GM19043 (cell line): ENCODE results near the gene TEX38.
"Not testable (repeated sequence)": the region's sequence is repeated elsewhere in the genome, so short reads cannot be mapped to it uniquely, and the experiment has no call there.

ENCODE experiments used
- ATAC-seq: cut with Tn5 transposase; IDR thresholded peaks from one replicate; pipeline ENCODE4 v1.9.1; 2021; ENCODE audit warnings: low read depth; ENCODE audit not compliant: unreplicated experiment

Gene TEX38

DNA sequence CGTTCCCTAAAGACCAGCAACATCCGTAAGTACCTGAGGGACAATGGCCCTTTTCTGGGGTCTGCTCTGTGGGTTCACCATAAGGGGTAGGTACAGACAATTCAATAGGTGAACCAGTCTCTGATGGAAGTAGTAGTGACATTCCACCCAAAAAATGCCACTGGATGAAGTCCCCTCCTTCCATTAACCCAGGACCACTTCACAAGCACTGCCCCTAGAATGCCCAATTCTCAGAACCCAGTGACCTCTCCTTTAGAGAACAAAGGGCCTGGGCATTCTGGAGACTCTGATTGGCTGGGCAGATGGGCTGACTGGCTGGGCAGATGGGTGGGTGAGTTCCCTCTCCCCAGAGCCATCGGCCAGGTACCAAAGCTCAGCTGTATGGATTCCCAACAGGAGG is at the start of gene TEX38:
Gene TEX38, plus strand, starts transcription at position 301 of the 400 bp plus-strand sequence. Its CDS starts 81 bp downstream, at position 382.
- ATAC-seq: no peak

DNA sequence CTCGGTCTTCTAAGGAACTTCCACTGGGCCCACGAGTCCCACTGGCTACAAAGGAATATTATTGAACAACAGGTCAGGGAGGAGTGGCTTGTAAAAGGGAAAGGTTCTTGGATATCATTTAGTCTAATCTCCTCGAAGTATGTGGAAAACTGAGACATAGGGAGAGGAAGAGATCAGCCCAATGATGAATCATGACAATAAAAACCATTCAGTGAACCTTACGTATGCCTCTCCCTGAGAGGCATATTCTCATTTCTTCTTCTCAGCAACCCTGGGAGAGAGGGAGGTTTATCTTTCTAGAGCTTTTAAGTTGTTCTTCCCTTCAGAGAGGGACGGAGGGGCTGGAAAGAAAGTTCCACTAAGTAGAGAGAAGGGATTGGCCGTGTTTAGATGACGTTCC is 49.7 kb upstream of the TEX38 start:
- no peak for ATAC-seq

DNA sequence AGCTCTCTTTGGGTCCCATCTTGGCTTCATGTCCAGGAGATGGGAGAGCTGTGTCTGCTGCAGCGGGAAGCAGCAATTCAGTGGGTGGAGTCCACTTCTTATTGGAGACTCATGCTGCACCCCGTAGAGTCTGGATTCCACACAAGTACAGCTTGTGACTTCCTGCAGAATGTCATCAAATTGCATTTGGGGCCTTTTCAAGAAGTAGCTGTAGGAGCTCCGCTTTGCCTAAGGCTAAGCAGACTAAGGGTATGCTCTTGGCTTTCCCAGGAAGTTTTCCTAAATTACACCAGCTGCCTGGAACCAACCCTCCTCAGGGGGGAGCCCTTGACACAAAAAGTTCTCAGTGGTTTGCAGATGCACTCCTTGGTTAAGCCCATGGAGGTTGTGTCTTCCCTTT is 49.3 kb upstream of the TEX38 start:
- no peak for ATAC-seq

DNA sequence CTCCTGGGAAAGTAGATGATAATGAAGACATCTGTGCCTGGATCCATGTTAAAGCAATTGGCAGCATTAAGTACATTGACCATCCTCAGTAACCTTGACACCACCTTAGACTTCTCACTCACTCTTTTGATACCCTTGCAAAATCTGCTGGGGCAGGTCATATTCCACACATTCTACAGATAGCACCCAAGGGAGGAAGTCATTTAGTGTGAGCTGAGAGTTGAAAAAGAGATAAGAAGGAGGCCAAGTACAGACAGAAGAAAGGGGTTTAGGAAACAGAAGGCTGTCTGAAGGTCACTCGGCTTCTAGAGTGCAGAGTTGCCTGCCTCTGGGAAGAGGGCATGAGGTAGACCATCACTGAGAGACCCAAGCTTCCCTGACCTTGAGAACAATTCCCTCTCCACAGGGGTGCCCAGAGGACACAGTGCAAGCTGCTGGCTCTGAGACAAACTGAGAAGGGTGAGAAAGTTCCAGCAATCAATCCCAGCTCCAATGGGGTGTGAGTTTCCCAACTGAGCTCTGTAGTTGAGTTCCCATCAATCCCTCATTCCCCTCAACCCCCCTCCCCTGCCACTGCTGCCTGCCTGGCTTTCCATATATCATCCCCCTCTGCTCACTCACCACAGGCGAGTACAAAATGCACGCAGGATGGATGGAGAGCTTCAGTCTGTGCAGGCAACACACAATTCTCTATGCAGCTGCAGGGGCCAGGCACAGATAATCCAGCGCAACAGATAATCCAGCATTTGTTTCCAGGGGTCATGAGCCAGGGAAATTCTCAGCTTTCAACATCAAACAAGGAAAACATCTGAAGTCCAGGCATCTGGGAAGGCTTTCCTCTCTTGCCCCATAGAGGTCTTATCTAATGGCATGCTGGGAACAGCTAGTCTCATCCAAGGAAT is 47.7 kb upstream of the TEX38 start:
- ATAC-seq: no peak

DNA sequence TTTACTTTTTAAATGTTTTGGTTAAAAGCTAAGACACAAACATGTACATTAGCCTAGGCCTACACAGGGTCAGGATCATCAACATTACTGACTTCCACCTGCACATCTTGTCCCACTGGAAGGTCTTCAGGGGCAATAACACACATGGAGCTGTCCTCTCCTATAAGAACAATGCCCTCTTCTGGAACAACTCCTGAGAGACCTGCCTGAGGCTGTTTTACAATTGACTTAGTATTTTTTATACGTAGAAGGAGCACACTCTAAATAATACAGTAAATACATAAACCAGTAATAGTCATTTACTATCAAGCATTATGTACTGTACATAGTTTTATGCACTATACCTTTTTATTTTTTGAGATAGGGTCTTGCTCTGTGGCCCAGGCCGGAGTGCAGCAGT is 40.9 kb upstream of the TEX38 start:
- no peak for ATAC-seq

DNA sequence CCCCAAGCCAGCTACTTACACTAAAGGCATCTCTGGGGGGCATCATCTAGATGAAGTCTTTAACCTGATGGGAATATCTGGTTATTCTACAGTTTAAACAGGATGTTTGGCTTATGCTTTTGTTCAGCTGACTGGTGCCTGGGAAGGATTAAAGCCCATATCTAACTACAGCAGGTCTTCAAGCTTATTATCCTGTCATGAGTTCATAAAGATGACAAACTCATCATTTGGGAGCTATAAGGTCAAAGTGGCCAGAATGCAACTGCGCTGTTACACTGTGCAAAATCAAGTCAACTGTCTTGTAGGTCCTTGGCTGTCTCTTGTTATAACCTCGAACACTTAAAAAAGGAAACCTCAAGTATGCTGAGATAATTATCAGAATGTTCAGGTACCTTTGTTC is 36.4 kb upstream of the TEX38 start:
- ATAC-seq: no peak

DNA sequence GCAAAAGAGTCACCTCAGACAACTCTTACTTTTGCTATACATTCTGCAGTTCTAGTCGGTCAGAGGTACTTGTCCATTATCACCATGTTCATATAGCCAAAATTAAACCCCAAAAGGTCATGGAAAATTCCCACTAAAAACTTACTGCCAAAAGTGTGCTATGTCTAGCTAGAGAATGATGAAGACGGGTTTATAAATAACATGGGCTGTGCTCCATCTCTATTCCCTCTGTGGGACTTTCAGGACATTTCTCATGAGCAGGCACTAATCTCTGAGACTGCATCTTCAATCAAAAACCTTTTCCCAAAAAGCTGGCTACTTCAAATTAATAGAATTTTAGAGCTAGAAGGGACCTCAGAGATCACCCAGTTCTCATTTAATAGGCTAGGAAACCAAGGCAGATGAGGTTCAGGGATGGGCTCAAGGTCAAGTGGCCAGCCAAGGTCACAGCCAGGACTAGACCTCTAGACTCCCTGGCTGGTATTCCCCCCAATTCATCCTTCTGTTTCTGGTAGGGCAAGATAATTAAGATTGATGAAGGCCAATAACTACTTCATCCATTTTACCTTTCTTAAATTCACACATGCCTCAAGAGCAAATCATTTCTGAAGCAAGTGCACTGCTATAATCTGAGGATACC is 34.1 kb upstream of the TEX38 start:
- no peak for ATAC-seq

DNA sequence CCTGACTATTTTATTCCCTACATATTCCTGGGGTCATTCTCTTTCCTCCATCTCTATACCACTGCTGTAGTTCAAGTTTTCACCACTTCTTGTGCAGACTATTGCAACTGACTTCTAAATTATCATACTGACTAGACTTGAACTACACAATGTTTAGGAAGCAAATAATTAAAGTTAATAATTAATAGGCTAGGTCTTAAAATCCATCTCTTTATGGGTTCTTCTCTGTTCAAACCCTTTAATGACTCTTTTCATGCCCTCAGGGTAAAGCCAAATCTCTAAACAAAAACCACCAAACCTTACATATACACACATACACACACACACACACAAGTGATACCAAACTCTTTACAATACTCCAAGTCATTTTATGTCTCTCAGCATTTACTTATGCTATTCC is 32.7 kb upstream of the TEX38 start:
- ATAC-seq: no peak

DNA sequence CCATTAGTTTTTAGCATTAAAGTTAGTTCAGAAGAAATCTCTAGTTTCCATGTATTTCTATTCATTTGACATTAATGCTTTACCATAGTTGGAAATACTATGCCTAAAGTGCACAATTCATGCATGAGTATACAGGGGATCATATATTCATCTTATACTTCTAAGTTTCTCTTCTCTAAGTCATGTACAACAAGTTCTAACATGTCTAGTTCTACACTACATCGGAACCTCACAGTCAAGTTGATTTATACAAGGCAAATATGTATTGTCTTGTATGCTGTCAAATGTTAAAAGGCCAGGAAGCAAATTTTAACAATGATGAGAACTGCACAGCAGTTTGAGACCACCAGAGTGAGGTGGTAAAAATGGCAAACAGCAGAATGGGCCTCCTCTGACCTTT is 32.1 kb upstream of the TEX38 start:
- ATAC-seq: no peak

DNA sequence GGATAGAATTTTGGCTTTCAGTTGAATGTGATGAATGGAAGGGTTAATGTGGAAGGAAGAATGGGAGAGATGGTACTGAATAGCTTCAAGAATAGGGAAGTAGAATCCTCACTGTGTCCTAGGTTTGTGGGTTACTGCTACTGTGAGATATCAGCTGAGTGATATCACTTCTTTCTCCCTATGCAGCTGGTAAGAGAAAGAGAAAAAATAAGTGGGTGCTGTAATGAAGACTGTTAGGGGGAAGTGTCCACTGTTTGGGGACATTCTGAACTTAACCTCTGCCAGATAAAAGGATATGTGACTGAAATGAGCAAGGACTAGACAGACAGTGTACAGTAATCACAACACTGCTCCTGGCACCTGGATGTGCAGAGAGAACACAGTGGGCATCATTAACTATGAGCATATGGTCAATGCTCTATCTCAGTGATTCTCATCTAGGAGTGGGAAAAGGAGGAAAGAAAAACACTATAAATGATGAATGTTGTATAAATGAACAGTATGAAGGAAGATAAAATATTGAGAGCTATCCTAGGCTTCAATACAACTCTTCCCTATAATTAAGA is 29.5 kb upstream of the TEX38 start:
- ATAC-seq: no peak

DNA sequence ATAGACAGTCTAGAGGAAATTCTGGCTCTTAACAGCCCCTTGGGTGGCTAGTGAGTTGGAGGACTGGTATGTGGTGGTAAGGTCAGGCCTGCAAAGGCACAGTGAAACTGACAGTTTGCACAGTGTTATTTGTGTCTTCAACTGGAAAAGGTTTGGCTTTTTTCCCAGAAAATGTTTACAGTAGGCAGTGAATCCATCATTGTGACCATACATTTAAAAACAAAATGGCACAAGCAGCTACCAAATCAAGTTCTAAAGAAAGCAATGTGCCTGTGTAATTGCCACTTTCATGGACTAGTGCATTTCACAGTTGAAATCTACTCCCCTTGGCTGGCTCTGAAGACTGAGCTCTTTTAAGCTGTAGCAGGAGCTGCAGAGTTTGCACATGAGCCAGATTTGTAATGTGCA is 28.3 kb upstream of the TEX38 start:
- no peak for ATAC-seq

DNA sequence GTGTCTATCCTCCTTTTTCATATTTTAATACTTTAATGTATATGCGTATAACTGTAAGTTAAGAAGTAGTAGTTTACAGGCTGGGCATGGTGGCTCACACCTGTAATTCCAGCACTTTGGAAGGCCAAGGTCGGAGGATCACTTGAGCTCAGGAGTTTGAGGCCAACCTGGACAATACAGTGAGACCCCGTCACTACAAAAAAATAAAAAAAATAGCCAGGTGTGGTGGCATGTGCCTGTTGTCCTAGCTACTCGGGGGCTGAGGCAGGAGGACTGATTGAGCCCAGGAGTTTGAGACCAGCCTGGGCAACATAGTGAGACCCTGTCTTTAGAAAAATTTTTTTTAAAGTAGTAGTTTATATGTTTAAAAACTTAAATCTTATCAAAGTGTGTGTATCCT is 25.8 kb upstream of the TEX38 start:
- no peak for ATAC-seq

DNA sequence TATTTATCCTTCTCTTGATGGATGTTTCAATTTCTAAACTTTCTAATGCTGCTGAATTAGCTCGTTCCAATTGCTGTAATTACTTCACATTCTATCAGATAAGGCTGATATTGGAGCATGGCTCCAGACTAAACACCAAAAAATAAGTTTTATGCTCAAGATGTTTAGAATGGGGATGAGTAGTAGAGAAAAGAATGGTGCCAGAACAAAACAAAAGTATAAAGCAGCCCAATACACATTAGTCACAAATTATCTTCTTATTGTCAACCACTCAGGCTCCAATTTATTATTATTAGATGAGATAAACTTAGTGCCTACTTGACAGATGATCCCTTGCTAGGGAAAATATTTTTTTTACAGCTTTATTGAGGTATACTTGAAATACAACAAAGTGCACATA is 25.3 kb upstream of the TEX38 start:
- ATAC-seq: no peak

DNA sequence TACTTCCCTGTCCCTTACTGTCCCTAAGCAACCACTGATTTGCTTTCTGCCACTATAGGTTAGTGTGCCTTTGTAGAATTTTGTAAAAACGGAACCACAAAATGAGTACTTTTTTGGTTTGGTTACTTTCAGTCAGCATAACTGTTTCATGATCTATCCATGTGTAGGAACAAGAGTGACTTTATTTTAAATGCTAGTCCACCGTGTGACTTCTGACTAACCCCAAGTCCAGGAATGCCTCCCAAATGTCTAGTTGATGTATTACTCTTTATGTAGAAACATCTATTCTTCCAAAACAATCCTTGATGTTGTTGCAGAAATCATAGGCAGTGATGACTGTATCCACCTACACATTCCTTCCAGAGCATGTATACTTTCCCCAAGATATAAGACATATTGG is 24.8 kb upstream of the TEX38 start:
- no peak for ATAC-seq

DNA sequence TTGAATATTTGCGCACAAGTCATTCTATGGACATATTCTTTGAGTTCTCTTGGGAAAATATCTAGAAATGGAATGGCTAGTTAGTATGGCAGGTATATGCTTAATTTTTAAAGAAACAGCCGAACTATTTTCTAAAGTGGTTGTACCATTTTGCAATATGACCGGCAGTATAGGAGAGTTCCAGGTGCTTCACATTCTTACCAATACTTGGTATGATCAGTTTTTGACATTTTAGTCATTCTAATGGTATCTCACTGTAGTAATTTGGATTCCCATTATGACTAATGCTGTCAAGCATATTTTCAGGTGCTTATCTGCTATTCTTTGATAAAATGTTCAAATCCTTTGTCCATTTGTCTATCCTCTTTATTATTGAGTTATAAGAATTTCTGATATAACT is 24.0 kb upstream of the TEX38 start:
- ATAC-seq: no peak

DNA sequence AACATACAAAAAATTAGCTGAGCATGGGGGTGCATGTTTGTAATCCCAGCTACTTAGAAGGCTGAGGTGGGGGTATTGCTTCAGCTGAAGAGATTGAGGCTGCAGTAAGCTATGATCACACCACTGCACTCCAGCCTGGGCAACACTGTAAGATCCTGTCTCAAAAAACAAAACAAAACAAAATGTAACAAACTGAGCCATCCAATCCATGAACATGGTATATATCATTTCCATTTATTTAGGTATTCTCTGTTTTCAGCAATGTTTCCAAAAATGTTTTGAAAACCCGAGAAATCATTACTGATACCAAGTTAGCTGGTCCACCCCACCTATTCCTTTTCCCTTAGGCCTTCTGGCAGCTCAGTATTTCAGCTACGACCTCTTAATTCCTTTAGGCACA is 21.9 kb upstream of the TEX38 start:
- no peak for ATAC-seq

DNA sequence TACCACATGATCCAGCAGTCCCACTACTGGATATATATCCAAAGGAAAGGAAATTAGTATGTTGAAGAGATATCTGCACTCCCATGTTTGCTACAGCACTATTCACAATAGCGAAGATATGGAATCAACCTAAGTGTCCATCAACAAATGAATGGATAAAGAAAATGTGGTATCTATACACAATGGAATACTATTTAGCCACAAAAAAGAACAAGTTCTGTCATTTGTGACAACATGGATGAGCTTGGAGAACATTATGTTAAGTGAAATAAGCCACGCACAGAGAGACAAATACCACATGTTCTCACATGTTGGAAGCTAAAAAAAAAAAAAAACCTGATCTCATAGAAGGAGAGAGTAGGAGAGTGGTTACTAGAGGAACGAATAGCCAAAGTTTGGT is 21.2 kb upstream of the TEX38 start:
- ATAC-seq: no peak

DNA sequence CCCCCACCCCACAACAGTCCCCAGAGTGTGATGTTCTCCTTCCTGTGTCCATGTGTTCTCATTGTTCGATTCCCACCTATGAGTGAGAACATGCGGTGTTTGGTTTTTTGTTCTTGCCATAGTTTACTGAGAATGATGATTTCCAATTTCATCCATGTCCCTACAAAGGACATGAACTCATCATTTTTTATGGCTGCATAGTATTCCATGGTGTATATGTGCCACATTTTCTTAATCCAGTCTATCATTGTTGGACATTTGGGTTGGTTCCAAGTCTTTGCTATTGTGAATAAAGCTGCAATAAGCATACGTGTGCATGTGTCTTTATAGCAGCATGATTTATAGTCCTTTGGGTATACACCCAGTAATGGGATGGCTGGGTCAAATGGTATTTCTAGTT is 20.5 kb upstream of the TEX38 start:
- ATAC-seq: not testable (repeated sequence)

DNA sequence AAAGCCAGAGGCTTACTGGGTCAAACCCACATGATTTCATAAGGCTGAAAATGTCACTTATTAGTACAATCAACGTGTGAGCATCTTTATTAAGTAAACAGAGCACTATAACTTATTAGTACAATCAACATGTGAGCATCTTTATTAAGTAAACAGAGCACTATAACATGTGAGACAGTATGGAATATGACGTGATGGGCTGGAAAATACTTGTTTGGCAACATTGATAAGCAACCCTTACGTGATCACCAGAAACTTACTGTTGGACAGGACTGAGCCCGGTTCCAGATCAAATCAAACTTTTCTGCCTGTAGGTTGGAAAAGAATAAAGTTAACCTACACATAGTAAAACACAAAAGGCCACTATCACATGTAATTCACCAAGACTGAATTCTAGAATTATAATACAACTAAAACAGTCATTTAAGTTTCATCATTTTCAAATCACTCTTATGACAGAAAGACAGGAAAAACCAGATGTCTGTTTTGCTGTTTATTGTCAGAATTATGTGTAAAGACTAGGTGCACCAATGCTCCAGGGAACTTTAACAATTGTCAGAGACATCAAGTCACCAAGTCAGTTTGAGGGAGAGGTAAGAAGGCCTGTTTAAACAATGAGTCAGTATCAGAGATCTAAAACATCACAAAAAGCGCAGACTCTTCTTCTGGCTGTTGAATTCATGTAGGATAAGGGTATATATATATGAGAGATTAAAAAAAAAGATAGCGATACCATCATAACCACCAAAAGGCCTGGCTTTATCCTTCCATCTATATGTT is 19.1 kb upstream of the TEX38 start:
- no peak for ATAC-seq

DNA sequence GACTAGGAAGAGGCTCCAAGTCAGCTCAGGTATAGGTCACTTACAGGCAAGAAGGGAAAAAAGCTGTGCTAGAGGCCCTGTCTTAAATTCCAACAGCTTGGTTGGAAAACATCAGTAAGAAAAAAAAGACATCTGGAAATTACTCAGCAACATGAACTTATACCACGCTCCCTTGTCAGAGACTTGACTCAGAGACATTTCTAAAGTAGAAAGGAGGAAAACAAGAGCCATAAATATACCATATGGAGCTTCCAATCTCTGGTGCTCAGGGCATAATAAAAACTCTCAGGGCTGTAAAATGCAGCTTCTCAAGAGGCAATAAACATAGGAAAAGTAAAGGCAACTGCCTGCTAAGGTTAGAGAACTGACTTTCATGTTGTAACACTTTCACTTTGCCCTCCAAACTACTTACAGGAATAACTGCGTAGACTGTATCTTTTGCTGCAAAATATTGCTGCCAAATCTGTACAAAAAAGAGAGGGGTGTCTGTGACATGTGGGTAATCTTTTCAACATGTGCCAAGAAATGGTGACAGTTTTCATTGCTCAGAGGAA is 18.2 kb upstream of the TEX38 start:
- ATAC-seq: no peak

DNA sequence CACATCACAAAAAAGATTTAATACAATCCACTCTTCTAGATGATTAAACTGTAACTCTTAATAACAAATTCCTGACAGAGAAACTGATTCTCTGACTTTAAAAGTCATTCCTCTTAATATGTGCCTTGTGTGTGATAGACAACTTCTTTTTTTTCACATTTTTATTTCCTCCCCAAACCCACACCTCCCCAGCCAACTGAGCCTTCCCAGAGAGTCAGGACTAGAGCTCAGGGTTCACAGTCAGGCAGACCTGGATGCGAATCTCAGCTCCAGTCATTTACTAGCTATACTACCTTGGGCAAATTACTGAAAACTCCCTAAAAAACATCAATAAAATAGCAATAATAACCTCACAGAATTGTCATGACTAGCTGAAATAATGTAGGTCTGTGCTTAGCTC is 17.6 kb upstream of the TEX38 start:
- no peak for ATAC-seq
